ENCODE measurements around the gene ZNF516.

Gene ZNF516

DNA sequence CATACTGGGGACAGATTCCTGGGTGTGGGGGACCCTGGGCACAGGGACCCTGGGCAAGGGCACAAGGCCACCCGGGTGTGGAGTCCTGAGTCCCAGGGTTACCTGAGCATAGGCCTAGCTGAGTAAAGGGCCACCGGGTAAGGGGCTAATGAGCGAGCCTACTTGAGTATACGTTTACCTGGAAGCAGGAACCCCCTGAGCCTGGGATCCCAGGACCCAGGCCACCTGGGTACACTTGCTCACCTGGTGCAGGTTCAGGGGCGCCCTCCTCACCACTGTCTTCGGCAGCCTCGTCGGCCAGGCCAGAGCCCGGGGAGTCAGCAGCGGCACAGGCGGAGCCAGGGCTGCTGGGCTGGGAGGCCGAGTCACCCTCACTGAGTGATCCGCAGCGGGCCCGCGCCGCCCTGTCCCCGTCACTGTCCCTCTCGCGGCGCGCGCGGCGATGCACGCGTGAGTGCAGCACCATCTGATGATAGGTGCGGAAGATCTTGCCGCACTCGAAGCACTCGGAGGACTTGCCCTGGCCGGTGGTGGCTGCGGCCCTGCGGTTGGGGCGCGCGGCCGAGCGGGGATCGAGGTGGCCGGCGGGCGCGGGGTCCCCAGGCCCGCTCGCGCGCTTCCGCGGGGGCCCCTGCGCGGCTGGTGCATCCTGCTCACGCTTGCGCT lies 53.9 kb downstream of the ZNF516 start:
- TF ChIP-seq, protein P1, sequence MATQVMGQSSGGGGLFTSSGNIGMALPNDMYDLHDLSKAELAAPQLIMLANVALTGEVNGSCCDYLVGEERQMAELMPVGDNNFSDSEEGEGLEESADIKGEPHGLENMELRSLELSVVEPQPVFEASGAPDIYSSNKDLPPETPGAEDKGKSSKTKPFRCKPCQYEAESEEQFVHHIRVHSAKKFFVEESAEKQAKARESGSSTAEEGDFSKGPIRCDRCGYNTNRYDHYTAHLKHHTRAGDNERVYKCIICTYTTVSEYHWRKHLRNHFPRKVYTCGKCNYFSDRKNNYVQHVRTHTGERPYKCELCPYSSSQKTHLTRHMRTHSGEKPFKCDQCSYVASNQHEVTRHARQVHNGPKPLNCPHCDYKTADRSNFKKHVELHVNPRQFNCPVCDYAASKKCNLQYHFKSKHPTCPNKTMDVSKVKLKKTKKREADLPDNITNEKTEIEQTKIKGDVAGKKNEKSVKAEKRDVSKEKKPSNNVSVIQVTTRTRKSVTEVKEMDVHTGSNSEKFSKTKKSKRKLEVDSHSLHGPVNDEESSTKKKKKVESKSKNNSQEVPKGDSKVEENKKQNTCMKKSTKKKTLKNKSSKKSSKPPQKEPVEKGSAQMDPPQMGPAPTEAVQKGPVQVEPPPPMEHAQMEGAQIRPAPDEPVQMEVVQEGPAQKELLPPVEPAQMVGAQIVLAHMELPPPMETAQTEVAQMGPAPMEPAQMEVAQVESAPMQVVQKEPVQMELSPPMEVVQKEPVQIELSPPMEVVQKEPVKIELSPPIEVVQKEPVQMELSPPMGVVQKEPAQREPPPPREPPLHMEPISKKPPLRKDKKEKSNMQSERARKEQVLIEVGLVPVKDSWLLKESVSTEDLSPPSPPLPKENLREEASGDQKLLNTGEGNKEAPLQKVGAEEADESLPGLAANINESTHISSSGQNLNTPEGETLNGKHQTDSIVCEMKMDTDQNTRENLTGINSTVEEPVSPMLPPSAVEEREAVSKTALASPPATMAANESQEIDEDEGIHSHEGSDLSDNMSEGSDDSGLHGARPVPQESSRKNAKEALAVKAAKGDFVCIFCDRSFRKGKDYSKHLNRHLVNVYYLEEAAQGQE (IDR thresholded peaks at IDR 0.05; ENCODE audit: insufficient read depth in 1 of 2, low read depth in 2 of 2, low read length in 2 of 2): no peak
- TF ChIP-seq SIN3A (IDR thresholded peaks at IDR 0.05; ENCODE audit: borderline replicate concordance, insufficient read depth, low read length): no peak
- no peak for TF ChIP-seq POLR2AphosphoS5 (IDR thresholded peaks at IDR 0.05; ENCODE audit: low read depth, low read length)
- TF ChIP-seq TAF1 (IDR thresholded peaks at IDR 0.05; ENCODE audit: borderline replicate concordance, insufficient read depth, low read length): no peak
- TF ChIP-seq FOXP2 (optimal IDR thresholded peaks at IDR 0.05; ENCODE audit: borderline replicate concordance, extremely low read depth, extremely low read length, insufficient read depth): no peak

DNA sequence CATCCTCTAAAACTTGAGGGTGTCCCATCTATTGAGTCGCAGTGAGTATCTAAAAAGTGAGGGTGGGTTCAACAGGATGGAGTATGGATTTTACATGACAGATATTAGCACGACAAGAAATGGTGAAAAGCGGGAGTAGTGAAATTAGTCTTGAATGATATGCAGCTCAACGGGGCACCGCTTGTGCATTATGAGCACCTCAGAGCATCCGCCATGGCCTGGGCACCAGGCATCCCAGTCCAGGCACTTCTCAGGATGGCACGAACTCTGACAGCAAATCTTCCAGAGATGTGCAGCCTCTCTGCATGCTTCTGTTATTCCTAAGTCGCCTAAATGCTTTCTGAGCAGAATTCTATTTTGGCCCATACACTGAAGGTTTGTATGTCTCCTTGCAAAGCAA lies 57.1 kb downstream of the ZNF516 start:
- TF ChIP-seq TAF1 (IDR thresholded peaks at IDR 0.05; ENCODE audit: borderline replicate concordance, insufficient read depth, low read length): no peak
- no peak for TF ChIP-seq SIN3A (IDR thresholded peaks at IDR 0.05; ENCODE audit: borderline replicate concordance, insufficient read depth, low read length)
- no peak for TF ChIP-seq FOXP2 (optimal IDR thresholded peaks at IDR 0.05; ENCODE audit: borderline replicate concordance, extremely low read depth, extremely low read length, insufficient read depth)
- TF ChIP-seq, protein P1 (IDR thresholded peaks at IDR 0.05; ENCODE audit: insufficient read depth in 1 of 2, low read depth in 2 of 2, low read length in 2 of 2): no peak
- TF ChIP-seq POLR2AphosphoS5 (IDR thresholded peaks at IDR 0.05; ENCODE audit: low read depth, low read length): no peak

DNA sequence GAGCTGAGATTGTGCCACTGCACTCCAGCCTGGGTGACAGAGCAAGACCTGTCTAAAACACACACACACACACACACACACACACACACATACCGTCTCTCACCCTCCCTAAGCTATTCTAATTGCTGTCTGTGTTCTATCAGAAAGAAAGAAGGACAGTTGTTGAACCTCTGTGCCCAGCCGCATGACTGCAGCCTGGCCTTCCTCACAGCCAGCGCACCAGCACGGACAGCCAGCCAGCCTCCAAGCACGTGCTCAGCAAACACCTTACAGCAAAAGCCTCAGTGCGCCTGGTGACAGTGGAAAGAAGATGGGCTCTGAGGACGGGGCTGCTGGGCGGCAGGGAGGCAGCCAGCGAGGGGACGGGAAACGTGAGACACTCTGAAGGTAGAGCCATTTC lies 58.0 kb downstream of the ZNF516 start:
- TF ChIP-seq FOXP2 (optimal IDR thresholded peaks at IDR 0.05; ENCODE audit: borderline replicate concordance, extremely low read depth, extremely low read length, insufficient read depth) (no peak), TAF1 (IDR thresholded peaks at IDR 0.05; ENCODE audit: borderline replicate concordance, insufficient read depth, low read length) (no peak), SIN3A (IDR thresholded peaks at IDR 0.05; ENCODE audit: borderline replicate concordance, insufficient read depth, low read length) (no peak), POLR2AphosphoS5 (IDR thresholded peaks at IDR 0.05; ENCODE audit: low read depth, low read length) (no peak)
- TF ChIP-seq, protein P1 (IDR thresholded peaks at IDR 0.05; ENCODE audit: insufficient read depth in 1 of 2, low read depth in 2 of 2, low read length in 2 of 2): no peak

DNA sequence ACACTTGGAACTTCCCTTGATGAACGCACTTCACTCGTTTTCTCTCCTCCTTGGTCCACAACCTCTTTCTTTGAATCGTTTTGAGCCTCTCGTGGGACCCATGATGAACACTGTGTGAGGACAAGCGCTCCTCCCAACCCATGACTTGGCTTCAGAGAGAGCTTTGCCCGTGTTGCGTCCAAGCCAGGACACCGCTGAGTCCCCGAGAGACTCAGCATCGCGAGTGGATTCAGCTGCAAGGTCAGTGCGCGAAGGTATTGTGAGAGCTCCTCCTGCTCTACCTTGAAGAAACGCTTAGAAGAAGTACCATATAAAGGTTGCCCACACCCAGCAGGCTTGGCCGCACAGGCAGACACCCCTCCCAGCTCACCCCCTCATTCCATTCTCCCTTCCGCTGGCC lies 58.7 kb downstream of the ZNF516 start:
- TF ChIP-seq SIN3A (IDR thresholded peaks at IDR 0.05; ENCODE audit: borderline replicate concordance, insufficient read depth, low read length): no peak
- TF ChIP-seq, protein P1 (IDR thresholded peaks at IDR 0.05; ENCODE audit: insufficient read depth in 1 of 2, low read depth in 2 of 2, low read length in 2 of 2): no peak
- TF ChIP-seq POLR2AphosphoS5 (IDR thresholded peaks at IDR 0.05; ENCODE audit: low read depth, low read length): no peak
- TF ChIP-seq TAF1 (IDR thresholded peaks at IDR 0.05; ENCODE audit: borderline replicate concordance, insufficient read depth, low read length): no peak
- no peak for TF ChIP-seq FOXP2 (optimal IDR thresholded peaks at IDR 0.05; ENCODE audit: borderline replicate concordance, extremely low read depth, extremely low read length, insufficient read depth)
